ENCODE measurements around the gene MTMR12. TPM values are rescaled to one million over a fixed set of nuclear protein-coding genes. Genes with fewer than 3 reads are reported as not detected.
A peak's percentile ranks its signal among the peaks of the same experiment; 100 is the strongest.

The MTMR12 gene
- total and polyA plus RNA-seq, 2 of the 13 experiments (the other 11 are each of a cell fraction or from before 2014, with no cell fraction given) = 23.4 to 36.6 TPM

GRCh38 chr5:32330126-32330971, 17.6 kb upstream of the MTMR12 start (continued):
- TF ChIP-seq REST (IDR thresholded peaks at IDR 0.05; ENCODE audit: borderline replicate concordance in 1 of 2, low read depth in 1 of 2, low read length in 2 of 2) = no peak
- no peak for TF ChIP-seq DBP (CRISPR knock-in tag; IDR thresholded peaks at IDR 0.05; ENCODE audit: not compliant biosample characterization)
- no peak for TF ChIP-seq PHF21A (CRISPR knock-in tag; IDR thresholded peaks at IDR 0.05)
- TF ChIP-seq ZBTB38 (CRISPR knock-in tag; IDR thresholded peaks at IDR 0.05) = peak; percentile 66
- peak; percentile 63; the same call in 1 of the 2 replicates for TF ChIP-seq JUND (CRISPR knock-in tag; IDR thresholded peaks at IDR 0.05)
- no peak for TF ChIP-seq POLR2AphosphoS2 (IDR thresholded peaks at IDR 0.05; ENCODE audit: low read depth, low read length)
- TF ChIP-seq ARNTL (CRISPR knock-in tag; IDR thresholded peaks at IDR 0.05) = no peak
- TF ChIP-seq MZF1 (CRISPR knock-in tag; IDR thresholded peaks at IDR 0.05; ENCODE audit: borderline replicate concordance) = no peak
- no peak for TF ChIP-seq SNAI1 (CRISPR knock-in tag; IDR thresholded peaks at IDR 0.05; ENCODE audit: borderline replicate concordance)
- TF ChIP-seq BORCS8-MEF2B (CRISPR knock-in tag; IDR thresholded peaks at IDR 0.05) = no peak
- no peak for TF ChIP-seq IRF1 (CRISPR knock-in tag; IDR thresholded peaks at IDR 0.05; ENCODE audit: low read depth)
- TF ChIP-seq ATF4 (CRISPR knock-in tag; IDR thresholded peaks at IDR 0.05) = peak in 1 of 2 experiments; percentile 8; a peak in 1 of 4 replicates
- TF ChIP-seq HDAC1 (CRISPR knock-in tag; IDR thresholded peaks at IDR 0.05) = no peak
- no peak for TF ChIP-seq TAF1 (CRISPR knock-in tag; IDR thresholded peaks at IDR 0.05)
- TF ChIP-seq ZNF543 (CRISPR knock-in tag; IDR thresholded peaks at IDR 0.05) = 0 out of 2 replicates have a peak, but pooled peaks have one; percentile 6
- TF ChIP-seq TCF7 (IDR thresholded peaks at IDR 0.05; ENCODE audit: low read depth) = no peak
- no peak for TF ChIP-seq ZNF382 (CRISPR knock-in tag; IDR thresholded peaks at IDR 0.05; ENCODE audit: borderline replicate concordance)
- TF ChIP-seq ZNF839 (CRISPR knock-in tag; IDR thresholded peaks at IDR 0.05; ENCODE audit: borderline replicate concordance) = peak; percentile 60; the same call in 1 of the 2 replicates
- TF ChIP-seq MIXL1 (CRISPR knock-in tag; IDR thresholded peaks at IDR 0.05) = 0 out of 2 replicates have a peak, but pooled peaks have one; percentile 21
- no peak for TF ChIP-seq ZNF33B (CRISPR knock-in tag; IDR thresholded peaks at IDR 0.05)
- TF ChIP-seq LBX2 (CRISPR knock-in tag; IDR thresholded peaks at IDR 0.05; ENCODE audit: borderline replicate concordance) = 0 out of 2 replicates have a peak, but pooled peaks have one; percentile 61

All from HepG2 (cell line).